Measurements from ENCODE around the gene S100A2.

GRCh38 chr1:153602749-153603148 lies 37.1 kb upstream of the S100A2 start:
- TF ChIP-seq CTCF (conservative IDR thresholded peaks at IDR 0.05; ENCODE audit: low read depth in 2 of 2), result no peak
- TF ChIP-seq, protein P1, sequence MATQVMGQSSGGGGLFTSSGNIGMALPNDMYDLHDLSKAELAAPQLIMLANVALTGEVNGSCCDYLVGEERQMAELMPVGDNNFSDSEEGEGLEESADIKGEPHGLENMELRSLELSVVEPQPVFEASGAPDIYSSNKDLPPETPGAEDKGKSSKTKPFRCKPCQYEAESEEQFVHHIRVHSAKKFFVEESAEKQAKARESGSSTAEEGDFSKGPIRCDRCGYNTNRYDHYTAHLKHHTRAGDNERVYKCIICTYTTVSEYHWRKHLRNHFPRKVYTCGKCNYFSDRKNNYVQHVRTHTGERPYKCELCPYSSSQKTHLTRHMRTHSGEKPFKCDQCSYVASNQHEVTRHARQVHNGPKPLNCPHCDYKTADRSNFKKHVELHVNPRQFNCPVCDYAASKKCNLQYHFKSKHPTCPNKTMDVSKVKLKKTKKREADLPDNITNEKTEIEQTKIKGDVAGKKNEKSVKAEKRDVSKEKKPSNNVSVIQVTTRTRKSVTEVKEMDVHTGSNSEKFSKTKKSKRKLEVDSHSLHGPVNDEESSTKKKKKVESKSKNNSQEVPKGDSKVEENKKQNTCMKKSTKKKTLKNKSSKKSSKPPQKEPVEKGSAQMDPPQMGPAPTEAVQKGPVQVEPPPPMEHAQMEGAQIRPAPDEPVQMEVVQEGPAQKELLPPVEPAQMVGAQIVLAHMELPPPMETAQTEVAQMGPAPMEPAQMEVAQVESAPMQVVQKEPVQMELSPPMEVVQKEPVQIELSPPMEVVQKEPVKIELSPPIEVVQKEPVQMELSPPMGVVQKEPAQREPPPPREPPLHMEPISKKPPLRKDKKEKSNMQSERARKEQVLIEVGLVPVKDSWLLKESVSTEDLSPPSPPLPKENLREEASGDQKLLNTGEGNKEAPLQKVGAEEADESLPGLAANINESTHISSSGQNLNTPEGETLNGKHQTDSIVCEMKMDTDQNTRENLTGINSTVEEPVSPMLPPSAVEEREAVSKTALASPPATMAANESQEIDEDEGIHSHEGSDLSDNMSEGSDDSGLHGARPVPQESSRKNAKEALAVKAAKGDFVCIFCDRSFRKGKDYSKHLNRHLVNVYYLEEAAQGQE (IDR thresholded peaks at IDR 0.05; ENCODE audit: unreplicated experiment), result no peak

All from GM23338 (cell line).